Stimulated activated memory B cell treated with anti-CD40 and anti-IgM and Interleukin-4, amounts not matched to agents 10 μg/mL and 1 μg/mL and 100 μg/mL, for 72 hours (primary cell): Measurements from ENCODE around the gene THBS2.
"Not testable (repeated sequence)": the region's sequence is repeated elsewhere in the genome, so short reads cannot be mapped to it uniquely, and the experiment has no call there.

Source experiments
- ATAC-seq: fragments of 150-1000 bp; cut with Tn5 transposase; 2 replicates; pipeline ENCODE4 v1.10.0; 2021
- H3K27ac Mint-ChIP-seq: one replicate; pipeline ENCODE4 v1.8.0; 2022; ENCODE audit warnings: mild to moderate bottlenecking, mixed read lengths
- H3K27me3 Mint-ChIP-seq: one replicate; pipeline ENCODE4 v1.8.0; 2022; ENCODE audit warnings: mixed read lengths
- H3K36me3 Mint-ChIP-seq: one replicate; pipeline ENCODE4 v1.8.0; 2022; ENCODE audit warnings: mixed read lengths
- H3K4me1 Mint-ChIP-seq: one replicate; pipeline ENCODE4 v1.8.0; 2022; ENCODE audit warnings: mixed read lengths
- H3K4me3 Mint-ChIP-seq: one replicate; pipeline ENCODE4 v1.8.0; 2022; ENCODE audit warnings: mild to moderate bottlenecking, moderate library complexity, mixed read lengths
- H3K9me3 Mint-ChIP-seq: one replicate; pipeline ENCODE4 v1.8.0; 2022; ENCODE audit warnings: mixed read lengths

The THBS2 gene

DNA sequence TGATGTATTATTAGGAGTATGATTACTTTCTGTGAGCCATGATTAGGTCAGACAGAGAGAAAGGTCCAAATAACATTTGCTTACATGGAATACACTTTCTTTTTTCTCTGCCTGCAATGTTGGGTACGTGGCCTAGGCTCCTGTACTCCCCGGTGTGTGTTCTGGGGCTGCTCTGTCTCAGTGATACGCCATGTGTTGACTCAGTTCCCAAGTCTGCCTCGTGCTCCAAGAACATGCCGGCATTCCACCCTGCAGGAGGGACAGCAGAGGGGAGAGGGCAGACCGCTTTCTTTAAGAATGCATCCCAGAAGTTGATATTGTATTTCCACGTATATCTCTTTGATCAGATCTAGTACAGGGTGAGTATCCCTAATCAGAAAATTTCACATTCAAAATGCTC lies 33.3 kb upstream of the THBS2 start:
- ATAC-seq, result no peak
- Mint-ChIP-seq H3K36me3 (no peaks in the 10 kb centered on the region), H3K27ac (no peak overlapping the region), H3K4me3 (no peak overlapping the region), H3K9me3 (no peaks in the 10 kb centered on the region), H3K27me3 (peaks cover 13% of the 10 kb centered on the region), H3K4me1 (no peaks in the 10 kb centered on the region)

DNA sequence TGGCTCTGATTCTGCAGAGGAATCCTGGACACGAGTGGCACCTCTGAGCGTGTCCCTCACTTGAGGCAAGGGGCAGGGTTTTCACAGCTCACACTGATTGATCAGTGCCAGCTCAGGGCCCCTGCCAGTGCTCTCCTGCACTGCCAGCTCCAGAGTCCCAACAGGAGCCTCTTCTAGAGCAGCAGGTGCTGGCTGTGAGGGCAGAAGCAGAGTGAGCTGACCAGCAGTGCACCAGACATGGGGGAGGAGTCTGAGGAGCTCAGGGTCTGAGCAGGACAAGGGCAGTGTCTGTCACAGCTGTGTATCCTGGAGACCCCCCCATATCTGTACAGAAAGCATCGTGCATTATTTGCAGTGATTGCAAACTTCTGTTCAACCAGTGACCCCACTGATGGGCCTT lies 31.5 kb upstream of the THBS2 start:
- no peaks in the 10 kb centered on the region for H3K36me3 Mint-ChIP-seq
- H3K27me3 Mint-ChIP-seq, result peaks cover 17% of the 10 kb centered on the region
- no peaks in the 10 kb centered on the region for H3K4me1 Mint-ChIP-seq
- no peak for ATAC-seq
- H3K4me3 Mint-ChIP-seq, result no peak overlapping the region
- H3K9me3 Mint-ChIP-seq, result no peaks in the 10 kb centered on the region
- H3K27ac Mint-ChIP-seq, result no peak overlapping the region

DNA sequence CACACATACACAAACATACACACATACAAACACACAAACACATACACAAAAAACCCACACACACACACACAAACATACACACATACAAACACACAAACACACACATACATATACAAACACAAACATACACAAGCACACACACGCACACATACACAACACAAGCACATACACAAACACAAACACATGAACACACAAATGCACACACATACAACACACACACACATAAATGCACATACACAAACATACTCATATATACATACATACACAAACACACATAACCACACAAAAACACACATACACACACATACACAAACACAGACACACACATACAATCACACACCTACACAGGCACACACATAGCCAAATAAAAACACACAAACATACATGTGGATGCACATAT lies 30.3 kb upstream of the THBS2 start:
- no peaks in the 10 kb centered on the region for H3K36me3 Mint-ChIP-seq
- H3K4me3 Mint-ChIP-seq, result no peak overlapping the region
- peaks cover 17% of the 10 kb centered on the region for H3K27me3 Mint-ChIP-seq
- H3K27ac Mint-ChIP-seq, result no peak overlapping the region
- ATAC-seq, result no peak
- no peaks in the 10 kb centered on the region for H3K9me3 Mint-ChIP-seq
- H3K4me1 Mint-ChIP-seq, result no peaks in the 10 kb centered on the region

DNA sequence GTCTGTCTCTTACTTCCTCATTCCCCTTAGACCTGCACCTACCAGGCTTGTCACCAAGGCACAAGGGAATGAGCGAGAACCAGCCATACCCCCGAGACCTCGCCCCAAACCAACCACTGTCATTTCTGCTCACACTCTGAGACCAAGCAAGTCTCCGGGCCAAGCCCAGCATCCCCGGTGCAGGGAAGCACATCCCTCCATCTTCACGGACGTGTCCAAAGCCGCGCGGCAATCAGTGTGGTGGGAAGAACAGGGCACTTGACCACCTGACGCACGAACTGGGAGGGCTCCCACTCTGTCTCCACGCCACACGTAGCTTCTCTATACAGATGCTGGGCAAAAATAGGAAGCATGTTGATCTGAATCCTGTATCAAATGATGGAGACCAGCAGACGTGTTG lies 28.4 kb upstream of the THBS2 start:
- Mint-ChIP-seq H3K4me1 (no peaks in the 10 kb centered on the region), H3K4me3 (no peak overlapping the region), H3K36me3 (no peaks in the 10 kb centered on the region), H3K9me3 (no peaks in the 10 kb centered on the region), H3K27ac (no peak overlapping the region), H3K27me3 (peaks cover 7% of the 10 kb centered on the region)
- no peak for ATAC-seq

DNA sequence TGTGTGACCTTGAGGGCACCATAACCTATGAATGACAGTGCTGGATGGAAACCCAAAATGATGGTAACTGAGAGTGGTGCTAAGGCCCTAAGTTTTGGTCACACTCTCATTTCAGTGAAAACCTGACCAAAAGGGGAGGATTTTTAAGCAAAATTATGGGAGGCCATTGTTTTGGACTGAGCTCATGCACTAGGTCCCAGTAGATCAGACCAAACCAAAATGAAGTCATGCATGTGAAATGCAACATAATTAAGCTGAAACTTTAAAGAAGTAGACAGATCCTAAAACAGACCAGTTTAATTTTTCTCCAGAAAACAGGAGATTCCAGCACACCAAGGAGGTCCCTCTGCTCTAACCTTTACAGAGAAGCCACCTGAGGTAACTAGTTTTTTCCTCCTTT lies 24.0 kb upstream of the THBS2 start:
- Mint-ChIP-seq H3K36me3 (no peaks in the 10 kb centered on the region), H3K4me3 (no peak overlapping the region), H3K27ac (no peak overlapping the region), H3K4me1 (no peaks in the 10 kb centered on the region), H3K9me3 (no peaks in the 10 kb centered on the region), H3K27me3 (peaks cover 7% of the 10 kb centered on the region)
- no peak for ATAC-seq

DNA sequence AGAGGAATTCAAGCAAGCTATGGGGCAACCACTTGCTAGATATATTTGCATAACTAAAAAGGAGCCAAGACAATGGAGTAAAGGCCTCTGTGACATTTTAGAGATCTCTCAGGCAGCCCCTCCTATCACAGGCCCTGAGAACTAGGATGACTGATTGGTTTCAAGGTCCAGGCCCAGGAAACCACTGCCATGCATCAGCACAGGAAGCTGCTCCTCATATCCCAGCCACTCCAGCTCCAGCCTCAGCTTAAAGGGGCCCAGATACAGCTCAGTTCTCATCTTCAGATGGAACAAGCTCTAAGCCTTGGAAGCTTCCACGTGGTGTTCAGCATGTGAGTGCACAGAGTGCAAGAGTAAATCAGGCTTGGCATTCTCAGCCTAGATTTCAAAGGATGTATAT lies 21.1 kb upstream of the THBS2 start:
- no peaks in the 10 kb centered on the region for H3K4me1 Mint-ChIP-seq
- no peak overlapping the region for H3K4me3 Mint-ChIP-seq
- no peaks in the 10 kb centered on the region for H3K9me3 Mint-ChIP-seq
- no peak overlapping the region for H3K27ac Mint-ChIP-seq
- H3K27me3 Mint-ChIP-seq, result no peaks in the 10 kb centered on the region
- ATAC-seq, result peak; percentile 8
- no peaks in the 10 kb centered on the region for H3K36me3 Mint-ChIP-seq

DNA sequence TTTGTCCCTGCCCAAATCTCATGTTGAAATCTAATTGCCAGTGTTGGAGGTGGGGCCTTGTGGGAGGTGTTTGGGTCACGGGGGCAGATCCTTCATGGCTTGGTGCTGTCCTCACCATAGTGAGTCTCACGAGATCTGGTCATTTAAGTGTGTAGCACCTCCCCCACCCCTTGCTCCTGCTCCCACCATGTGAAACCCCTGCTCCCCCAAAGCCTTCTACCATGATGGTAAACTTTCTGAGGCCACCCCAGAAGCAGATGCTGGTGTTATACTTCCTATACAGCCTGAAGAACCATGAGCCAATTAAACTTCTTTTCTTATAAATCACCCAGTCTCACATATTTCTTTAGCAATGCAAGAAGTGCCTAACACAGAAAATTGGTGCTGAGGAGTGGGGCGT lies 19.9 kb upstream of the THBS2 start:
- no peaks in the 10 kb centered on the region for H3K36me3 Mint-ChIP-seq
- no peaks in the 10 kb centered on the region for H3K9me3 Mint-ChIP-seq
- ATAC-seq, result no peak
- no peaks in the 10 kb centered on the region for H3K4me1 Mint-ChIP-seq
- no peak overlapping the region for H3K4me3 Mint-ChIP-seq
- no peak overlapping the region for H3K27ac Mint-ChIP-seq
- no peaks in the 10 kb centered on the region for H3K27me3 Mint-ChIP-seq

DNA sequence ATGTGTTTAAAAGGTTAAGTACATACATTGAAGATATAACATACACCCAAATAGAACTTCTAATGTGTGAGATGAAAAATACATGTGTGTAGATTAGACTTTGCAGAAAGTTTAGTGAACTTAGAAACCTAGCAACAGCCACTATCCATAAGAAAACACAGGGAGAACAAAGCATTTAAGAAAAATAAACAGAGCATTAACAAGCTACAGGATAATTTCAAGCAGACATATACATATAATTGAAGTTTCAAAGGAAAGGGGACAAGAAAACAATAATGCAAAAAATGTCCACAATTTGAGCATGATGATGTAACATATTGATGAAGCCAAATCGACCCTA lies 18.2 kb upstream of the THBS2 start:
- H3K27ac Mint-ChIP-seq, result no peak overlapping the region
- H3K9me3 Mint-ChIP-seq, result no peaks in the 10 kb centered on the region
- no peak for ATAC-seq
- H3K36me3 Mint-ChIP-seq, result no peaks in the 10 kb centered on the region
- H3K27me3 Mint-ChIP-seq, result no peaks in the 10 kb centered on the region
- H3K4me3 Mint-ChIP-seq, result no peak overlapping the region
- no peaks in the 10 kb centered on the region for H3K4me1 Mint-ChIP-seq

DNA sequence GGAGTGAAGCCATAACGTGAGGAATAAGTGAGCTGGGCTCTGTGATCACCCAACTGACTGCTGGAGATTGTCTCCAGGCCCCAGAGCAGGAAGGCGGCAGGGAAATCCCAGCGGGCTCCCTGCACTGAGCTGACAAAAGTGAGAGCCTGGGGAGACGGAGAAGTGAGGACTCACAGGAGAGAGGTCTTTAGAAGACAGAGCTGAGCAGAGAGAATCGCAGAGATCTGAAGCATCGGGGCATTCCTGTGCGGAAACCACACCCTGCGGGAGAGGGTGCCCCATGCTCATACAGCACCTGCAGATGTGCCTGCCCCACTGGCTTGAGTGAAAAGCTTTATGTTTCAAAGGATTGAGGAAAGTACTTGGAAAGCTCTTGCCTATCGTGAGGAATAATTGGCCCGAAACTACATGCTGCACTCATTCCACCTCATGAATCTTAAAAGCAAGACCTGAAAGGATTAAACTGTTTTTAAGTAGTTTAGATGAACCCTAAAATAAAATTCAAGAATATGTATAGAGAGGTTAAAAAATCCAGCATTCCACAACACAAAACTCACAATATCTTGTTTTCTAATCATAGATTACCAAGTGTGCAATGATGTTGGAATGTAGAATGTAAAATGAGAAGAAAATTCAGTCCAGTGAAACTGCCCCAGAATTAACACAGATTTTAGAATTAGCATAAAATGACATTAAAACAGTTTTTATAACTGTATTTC lies 17.7 kb upstream of the THBS2 start:
- H3K27ac Mint-ChIP-seq, result no peak overlapping the region
- no peak for ATAC-seq
- H3K4me1 Mint-ChIP-seq, result no peaks in the 10 kb centered on the region
- H3K4me3 Mint-ChIP-seq, result no peak overlapping the region
- no peaks in the 10 kb centered on the region for H3K36me3 Mint-ChIP-seq
- H3K27me3 Mint-ChIP-seq, result no peaks in the 10 kb centered on the region
- no peaks in the 10 kb centered on the region for H3K9me3 Mint-ChIP-seq

DNA sequence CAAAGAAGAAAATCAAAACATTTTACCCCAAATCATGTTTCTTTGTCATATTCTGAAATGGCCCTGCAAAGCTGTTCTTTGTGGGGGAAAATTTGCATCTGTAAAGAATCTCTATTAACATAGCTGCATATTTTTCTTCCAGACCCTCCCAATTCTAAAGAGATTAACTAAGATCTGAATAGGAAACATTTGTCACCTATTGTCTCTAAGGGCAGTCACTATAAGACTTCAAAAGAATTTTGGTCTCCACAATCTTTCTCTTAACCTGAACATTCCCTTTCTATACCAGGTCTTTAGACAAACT lies 16.4 kb upstream of the THBS2 start:
- H3K36me3 Mint-ChIP-seq, ATAC-seq, H3K9me3 Mint-ChIP-seq, H3K27me3 Mint-ChIP-seq, H3K4me1 Mint-ChIP-seq, H3K4me3 Mint-ChIP-seq, H3K27ac Mint-ChIP-seq: not testable (repeated sequence)

DNA sequence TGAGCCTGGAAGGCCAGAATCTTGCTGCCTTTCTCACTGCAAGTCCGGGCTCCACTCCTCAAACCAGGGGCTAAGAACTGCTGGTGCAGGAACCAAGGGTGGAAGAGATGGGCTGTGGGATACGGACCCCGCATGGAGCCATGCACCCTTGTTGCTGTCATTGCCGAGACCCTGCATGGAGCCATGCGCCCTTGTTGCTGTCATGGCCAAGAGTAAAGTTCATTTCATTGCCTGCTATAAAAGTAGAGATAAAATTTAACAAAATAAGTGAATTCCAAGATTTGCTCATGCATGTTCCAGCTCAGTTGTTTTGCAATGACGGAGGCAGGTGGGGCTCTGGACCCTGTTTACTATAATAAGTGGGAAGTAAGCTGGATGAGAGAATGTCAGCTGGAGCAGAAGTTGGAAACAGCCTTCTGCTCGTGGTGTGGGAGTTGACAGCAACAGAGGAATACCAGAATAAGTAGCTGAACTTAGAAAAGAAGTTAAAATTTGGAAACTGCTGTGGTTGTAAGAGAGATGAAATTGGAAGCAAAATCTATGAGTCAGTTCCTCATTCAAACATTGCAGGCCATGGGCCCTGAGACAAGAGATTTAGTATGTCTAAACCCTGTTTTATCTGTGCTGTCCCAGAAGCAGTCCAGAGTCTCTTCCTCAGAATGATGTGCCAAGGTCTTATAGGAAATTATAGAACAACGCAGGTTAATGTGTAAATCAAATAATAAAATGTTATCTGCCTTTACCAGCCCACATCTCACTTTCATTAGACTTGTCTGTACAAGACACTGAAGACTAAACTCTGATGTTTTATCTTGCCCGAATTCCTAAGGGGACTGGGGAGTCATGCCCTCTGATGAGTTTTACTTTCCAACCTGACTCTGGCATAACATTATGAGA lies 15.8 kb upstream of the THBS2 start:
- Mint-ChIP-seq H3K4me3 (no peak overlapping the region), H3K27ac (no peak overlapping the region), H3K27me3 (peaks cover 10% of the 10 kb centered on the region), H3K36me3 (no peaks in the 10 kb centered on the region), H3K9me3 (no peaks in the 10 kb centered on the region), H3K4me1 (no peaks in the 10 kb centered on the region)
- no peak for ATAC-seq

DNA sequence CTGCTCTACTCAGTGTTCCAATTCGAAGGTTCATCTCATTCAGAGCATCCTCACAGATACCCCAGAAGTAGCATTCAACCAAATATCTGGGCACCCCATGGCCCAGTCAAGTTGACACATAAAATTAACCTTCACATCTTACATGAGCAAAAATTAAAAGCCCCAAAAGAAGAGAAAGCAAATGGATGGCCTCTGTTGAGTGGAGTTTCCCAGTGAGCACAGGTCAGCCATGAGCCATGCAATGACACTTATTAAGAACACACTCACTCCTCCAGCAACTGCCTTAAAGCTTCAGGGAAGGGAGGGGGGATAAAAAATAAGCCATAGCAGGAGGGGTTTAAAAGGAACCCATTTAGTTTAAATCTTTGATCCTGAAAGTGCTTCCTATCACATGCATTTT lies 14.6 kb upstream of the THBS2 start:
- no peak for ATAC-seq
- H3K27me3 Mint-ChIP-seq, result peaks cover 22% of the 10 kb centered on the region
- H3K27ac Mint-ChIP-seq, result no peak overlapping the region
- no peaks in the 10 kb centered on the region for H3K4me1 Mint-ChIP-seq
- no peaks in the 10 kb centered on the region for H3K9me3 Mint-ChIP-seq
- H3K4me3 Mint-ChIP-seq, result no peak overlapping the region
- H3K36me3 Mint-ChIP-seq, result no peaks in the 10 kb centered on the region

DNA sequence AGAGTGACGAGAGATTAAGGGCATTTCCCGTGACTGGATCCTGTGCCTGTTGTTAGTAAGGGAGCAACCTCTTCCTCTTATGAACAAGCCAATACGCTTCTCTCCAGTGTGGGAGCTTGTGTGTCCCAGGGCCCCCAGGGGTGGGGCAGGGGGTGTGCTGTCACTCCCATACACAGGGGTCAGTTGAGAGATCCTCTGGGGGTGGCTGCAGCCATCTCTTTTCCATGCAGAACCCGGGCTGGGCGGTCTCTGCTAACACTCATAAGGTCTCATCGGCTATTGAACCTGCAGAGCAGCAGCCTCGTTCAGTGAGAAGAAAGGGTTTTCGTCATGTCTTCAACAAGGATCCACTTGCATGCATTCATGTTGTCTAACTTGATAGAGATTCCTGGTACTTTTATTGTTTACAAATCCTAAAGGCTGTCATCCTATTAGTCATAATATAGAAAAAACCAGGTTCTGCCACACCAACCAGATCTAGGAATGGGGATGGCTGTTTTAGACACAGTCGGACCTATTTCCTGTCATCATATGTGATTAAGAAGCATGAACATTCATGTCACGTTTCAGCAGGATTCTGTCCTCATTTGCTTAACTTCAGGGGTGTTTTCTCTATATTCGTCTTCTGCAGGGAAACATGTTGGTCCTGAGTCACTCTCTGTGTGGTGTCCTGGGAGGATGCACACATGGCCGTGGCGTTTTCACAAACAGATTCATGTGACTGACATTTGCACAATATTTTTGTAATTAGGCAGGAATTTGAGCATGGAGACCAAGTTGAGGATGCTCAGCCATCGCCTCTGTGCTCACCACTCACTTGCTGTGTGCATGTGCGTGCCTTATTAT lies 13.3 kb upstream of the THBS2 start:
- Mint-ChIP-seq H3K9me3 (no peaks in the 10 kb centered on the region), H3K36me3 (no peaks in the 10 kb centered on the region), H3K4me1 (no peaks in the 10 kb centered on the region), H3K27me3 (peaks cover 28% of the 10 kb centered on the region), H3K4me3 (no peak overlapping the region), H3K27ac (no peak overlapping the region)
- ATAC-seq, result no peak

DNA sequence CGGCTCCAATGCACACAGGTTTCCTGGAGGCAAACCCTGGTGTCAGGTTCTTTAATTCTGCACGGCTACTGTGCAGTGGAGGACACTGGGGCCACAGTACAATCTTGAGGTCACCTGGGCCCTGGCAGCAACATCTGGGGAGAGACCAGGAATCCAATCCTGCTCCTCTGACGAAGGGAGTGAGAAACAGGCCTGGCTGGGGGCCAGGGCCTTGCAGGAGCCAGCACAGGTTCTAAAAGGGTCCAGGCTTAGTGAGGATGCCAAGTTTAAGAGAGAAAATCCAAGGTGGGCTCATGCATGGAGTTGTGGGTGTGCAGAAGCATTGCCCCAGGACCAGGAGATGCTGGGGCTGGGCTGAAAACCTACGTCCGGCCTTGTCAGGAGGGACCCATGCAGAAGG lies 12.6 kb upstream of the THBS2 start:
- Mint-ChIP-seq H3K27ac (no peak overlapping the region), H3K4me1 (no peaks in the 10 kb centered on the region), H3K27me3 (peaks cover 33% of the 10 kb centered on the region), H3K9me3 (no peaks in the 10 kb centered on the region), H3K4me3 (no peak overlapping the region), H3K36me3 (no peaks in the 10 kb centered on the region)
- no peak for ATAC-seq

DNA sequence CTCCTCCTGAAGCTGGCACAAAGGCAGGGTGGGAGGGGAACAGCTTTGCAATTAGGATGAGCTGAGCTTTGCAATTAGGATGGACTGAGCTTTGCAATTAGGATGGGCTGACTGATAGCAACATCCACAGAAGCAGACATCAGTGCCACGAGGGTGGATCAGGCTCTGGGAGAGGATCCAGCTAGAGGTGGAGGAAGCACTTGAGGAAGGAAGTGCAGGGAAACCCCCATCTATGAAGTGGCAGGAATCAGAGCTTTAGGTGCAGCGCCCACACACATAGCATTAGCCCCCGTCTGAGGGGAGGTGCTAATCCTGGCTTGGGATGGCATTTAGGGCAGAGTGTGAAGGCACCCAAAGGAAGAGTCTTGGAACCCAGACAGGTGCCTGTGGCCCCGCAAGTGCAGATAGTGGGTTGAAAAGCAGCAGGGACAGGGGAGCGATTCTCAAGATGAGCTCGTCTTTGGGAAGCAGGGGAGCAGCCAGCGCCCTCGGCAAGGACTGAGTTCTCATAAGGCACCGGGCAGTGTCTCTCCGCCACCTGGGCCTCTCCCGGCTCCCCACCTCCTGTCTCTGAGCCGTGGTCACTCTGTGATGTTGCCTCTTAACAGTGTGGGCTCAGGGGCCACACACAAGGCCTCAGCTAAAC lies 12.0 kb upstream of the THBS2 start:
- Mint-ChIP-seq H3K36me3 (no peaks in the 10 kb centered on the region), H3K4me1 (no peaks in the 10 kb centered on the region), H3K4me3 (no peak overlapping the region), H3K9me3 (no peaks in the 10 kb centered on the region), H3K27ac (no peak overlapping the region), H3K27me3 (peaks cover 39% of the 10 kb centered on the region)
- ATAC-seq, result no peak
